ENCODE data around the gene CELSR2.

DNA sequence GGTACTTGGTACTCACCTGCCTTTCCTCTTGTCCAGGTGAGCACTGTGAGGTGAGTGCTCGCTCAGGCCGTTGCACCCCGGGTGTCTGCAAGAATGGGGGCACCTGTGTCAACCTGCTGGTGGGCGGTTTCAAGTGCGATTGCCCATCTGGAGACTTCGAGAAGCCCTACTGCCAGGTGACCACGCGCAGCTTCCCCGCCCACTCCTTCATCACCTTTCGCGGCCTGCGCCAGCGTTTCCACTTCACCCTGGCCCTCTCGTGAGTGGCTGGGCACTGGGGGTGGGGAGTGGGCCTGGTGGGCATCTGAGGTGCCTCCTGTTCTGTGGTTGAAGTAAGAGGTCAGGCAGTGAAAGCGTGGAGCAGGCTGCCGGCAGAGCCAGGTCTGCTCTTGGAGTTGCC is 11.7 kb downstream of the CELSR2 start:
- no peak for TF ChIP-seq POLR2AphosphoS5 (IDR thresholded peaks at IDR 0.05)
- TF ChIP-seq POLR2A (IDR thresholded peaks at IDR 0.05), result no peak
- TF ChIP-seq, protein P1, sequence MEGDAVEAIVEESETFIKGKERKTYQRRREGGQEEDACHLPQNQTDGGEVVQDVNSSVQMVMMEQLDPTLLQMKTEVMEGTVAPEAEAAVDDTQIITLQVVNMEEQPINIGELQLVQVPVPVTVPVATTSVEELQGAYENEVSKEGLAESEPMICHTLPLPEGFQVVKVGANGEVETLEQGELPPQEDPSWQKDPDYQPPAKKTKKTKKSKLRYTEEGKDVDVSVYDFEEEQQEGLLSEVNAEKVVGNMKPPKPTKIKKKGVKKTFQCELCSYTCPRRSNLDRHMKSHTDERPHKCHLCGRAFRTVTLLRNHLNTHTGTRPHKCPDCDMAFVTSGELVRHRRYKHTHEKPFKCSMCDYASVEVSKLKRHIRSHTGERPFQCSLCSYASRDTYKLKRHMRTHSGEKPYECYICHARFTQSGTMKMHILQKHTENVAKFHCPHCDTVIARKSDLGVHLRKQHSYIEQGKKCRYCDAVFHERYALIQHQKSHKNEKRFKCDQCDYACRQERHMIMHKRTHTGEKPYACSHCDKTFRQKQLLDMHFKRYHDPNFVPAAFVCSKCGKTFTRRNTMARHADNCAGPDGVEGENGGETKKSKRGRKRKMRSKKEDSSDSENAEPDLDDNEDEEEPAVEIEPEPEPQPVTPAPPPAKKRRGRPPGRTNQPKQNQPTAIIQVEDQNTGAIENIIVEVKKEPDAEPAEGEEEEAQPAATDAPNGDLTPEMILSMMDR (IDR thresholded peaks at IDR 0.05), result no peak

All from stomach (tissue), 4 donors.